ENCODE results near the gene ACAP1. TPM values are rescaled to one million over a fixed set of nuclear protein-coding genes. Genes with fewer than 3 reads are reported as not detected.

ACAP1 gene
- total and polyA plus RNA-seq, 12 donors, result 2.4 to 23.4 (median 13.4) TPM

GRCh38 chr17:7296189-7296861, 40.0 kb upstream of the ACAP1 start:
- peak; percentile 81 to 88 for DNase-seq
- peaks cover 0 to 58% (median 34%) of the 10 kb centered on the region in 7 donors for H3K27me3 ChIP-seq
- intact Hi-C loops (cut with DNase I), result loop anchor here (1.0 to 10.0 kb wide), 10 partner anchors 16 to 252 kb away; partner anchors contain the start of genes SLC16A11 (in 2 of the 10), SLC2A4 (in 2 of the 10), CTDNEP1 (in 1 of the 10) and ELP5 (in 1 of the 10)
- peak overlapping the region; percentile 35 to 85 (median 80) for H3K27ac ChIP-seq
- WGBS, 2 donors, result 2 to 3% methylated on average over 51 of the region's 51 CpGs
- no peaks in the 10 kb centered on the region for H3K36me3 ChIP-seq
- ATAC-seq, result peak; percentile 71 to 93 (median 78)
- H3K9me3 ChIP-seq, result no peaks in the 10 kb centered on the region
- peaks cover 18 to 53% (median 49%) of the 10 kb centered on the region in 9 donors for H3K4me1 ChIP-seq
- TF ChIP-seq CTCF (IDR thresholded peaks at IDR 0.05), result peak; percentile 91 to 99 (median 96)
- peak overlapping the region in 7 of 10 donors; percentile 7 to 32 (median 14) for H3K4me3 ChIP-seq

GRCh38 chr17:7304179-7304578, 32.1 kb upstream of the ACAP1 start:
- Histone ChIP-seq H3K9me3 (no peaks in the 10 kb centered on the region), H3K27me3 (no peaks in the 10 kb centered on the region), H3K27ac (no peak overlapping the region), H3K36me3 (peaks cover 0 to under 1% (median 0%) of the 10 kb centered on the region in 9 donors), H3K4me1 (peaks cover 0 to 17% (median 12%) of the 10 kb centered on the region in 9 donors), H3K4me3 (no peak overlapping the region)
- no peak for ATAC-seq
- 96 to 99% methylated on average over 7 of the region's 7 CpGs for WGBS, 2 donors
- no peak for DNase-seq
- intact Hi-C loops (cut with DNase I), result loop anchor here in 1 of 10 donors (10.0 kb wide), 1 partner anchor 259 kb away; the partner anchor contains the start of gene SLC16A11
- TF ChIP-seq CTCF (IDR thresholded peaks at IDR 0.05), result no peak

GRCh38 chr17:7306911-7307685, 29.2 kb upstream of the ACAP1 start, which contains the start of gene EIF5A:
Gene EIF5A (plus strand): TSS chr17:7307628. CDS start chr17:7309636, 2,008 bp downstream.
- no peaks in the 10 kb centered on the region for H3K9me3 ChIP-seq
- no peak for TF ChIP-seq CTCF (IDR thresholded peaks at IDR 0.05)
- DNase-seq, result peak; percentile 100
- intact Hi-C loops (cut with DNase I), result loop anchor here in 5 of 10 donors (1.0 to 10.0 kb wide), 7 partner anchors 22 to 265 kb away; partner anchors contain the start of genes GABARAP (in 2 of the 5), CLDN7 (in 1 of the 5), NEURL4 (in 1 of the 5) and SLC16A11 (in 1 of the 5)
- peak; percentile 91 to 97 (median 95) for ATAC-seq
- peaks cover 0 to 43% (median 29%) of the 10 kb centered on the region in 9 donors for H3K4me1 ChIP-seq
- 0 to 1% methylated on average over 58 to 64 of the region's 64 CpGs for WGBS, 2 donors
- H3K27ac ChIP-seq, result peak within 1 kb of the TSS; percentile 87 to 100 (median 98)
- no peaks in the 10 kb centered on the region for H3K27me3 ChIP-seq
- peak within 1 kb of the TSS; percentile 76 to 98 (median 91) for H3K4me3 ChIP-seq
- H3K36me3 ChIP-seq, result peaks cover 0 to 29% (median 24%) of the 10 kb centered on the region in 9 donors

Measured in heart right ventricle (tissue), 16 donors.